ENCODE measurements around the gene RHOD. TPM values are rescaled to one million over a fixed set of nuclear protein-coding genes. Genes with fewer than 3 reads are reported as not detected.
A peak's percentile ranks its signal among the peaks of the same experiment; 100 is the strongest.

Gene RHOD
- total RNA-seq, 1 experiment from 2014 or later, result 99.9 TPM

GRCh38 chr11:67066333-67066709, 9.7 kb downstream of the RHOD start:
- no peaks in the 10 kb centered on the region for H3K36me3 ChIP-seq (ENCODE audit: low read depth, low read length)
- no peaks in the 10 kb centered on the region for H3K27me3 ChIP-seq (ENCODE audit: low read length)
- no peak overlapping the region for H3K9ac ChIP-seq (ENCODE audit: low read length)
- TF ChIP-seq CTCF (conservative IDR thresholded peaks at IDR 0.05; ENCODE audit: low read depth, low read length), result no peak
- no peak for TF ChIP-seq EZH2 (IDR thresholded peaks at IDR 0.05; ENCODE audit: low read length, unreplicated experiment)
- TF ChIP-seq EZH2phosphoT487 (IDR thresholded peaks at IDR 0.05; ENCODE audit: borderline replicate concordance, low read length), result no peak
- H3F3A ChIP-seq (ENCODE audit: low read length, unreplicated experiment), result no peaks in the 10 kb centered on the region
- H3K9me3 ChIP-seq (ENCODE audit: low read length), result no peaks in the 10 kb centered on the region
- H3K4me2 ChIP-seq (ENCODE audit: low read length), result no peak overlapping the region
- no peak overlapping the region for H3K4me3 ChIP-seq (ENCODE audit: low read length)
- CTCF ChIA-PET, result interaction anchor here (0.5 kb wide), 1 partner anchor 13 kb away, joined by 6 read pairs; no protein-coding TSS in a partner anchor
- DNase-seq (no peak), ATAC-seq (no peak)
- POLR2A ChIA-PET (ENCODE audit: unreplicated experiment), result no interaction called here
- no peak overlapping the region for H3K27ac ChIP-seq (ENCODE audit: low read length)
- intact Hi-C loops (cut with micrococcal nuclease), result no loop called here
- H3K4me1 ChIP-seq (ENCODE audit: insufficient read depth, low read length), result peaks cover 16% of the 10 kb centered on the region
- H3K79me2 ChIP-seq (ENCODE audit: low read length), result no peaks in the 10 kb centered on the region
- no TSS peak for BruUV-seq (replicated peaks)
- no peaks in the 10 kb centered on the region for H3K9me2 ChIP-seq (replicated peaks; ENCODE audit: low read length)
- no peaks in the 10 kb centered on the region for H4K20me1 ChIP-seq (ENCODE audit: low read length)
- no peak overlapping the region for H2AFZ ChIP-seq (ENCODE audit: low read length)

- ATAC-seq (peak; percentile 43; the same call in 1 of the 2 replicates), DNase-seq (peak; percentile 62)
- H3K4me2 ChIP-seq (ENCODE audit: low read length), result no peak overlapping the region
- no peaks in the 10 kb centered on the region for H3K9me3 ChIP-seq (ENCODE audit: low read length)
- no peaks in the 10 kb centered on the region for H3K27me3 ChIP-seq (ENCODE audit: low read length)
- H2AFZ ChIP-seq (ENCODE audit: low read length), result no peak overlapping the region
- H4K20me1 ChIP-seq (ENCODE audit: low read length), result no peaks in the 10 kb centered on the region
- H3K4me3 ChIP-seq (ENCODE audit: low read length), result no peak overlapping the region
- H3K36me3 ChIP-seq (ENCODE audit: low read depth, low read length), result no peaks in the 10 kb centered on the region
- intact Hi-C loops (cut with micrococcal nuclease), result no loop called here
- no peaks in the 10 kb centered on the region for H3F3A ChIP-seq (ENCODE audit: low read length, unreplicated experiment)
- TF ChIP-seq EZH2 (IDR thresholded peaks at IDR 0.05; ENCODE audit: low read length, unreplicated experiment) (no peak), EZH2phosphoT487 (IDR thresholded peaks at IDR 0.05; ENCODE audit: borderline replicate concordance, low read length) (no peak), CTCF (conservative IDR thresholded peaks at IDR 0.05; ENCODE audit: low read depth, low read length) (peak; percentile 75)
- ChIA-PET POLR2A (ENCODE audit: unreplicated experiment) (no interaction called here), CTCF (no interaction called here)
- no peaks in the 10 kb centered on the region for H3K9me2 ChIP-seq (replicated peaks; ENCODE audit: low read length)
- no peaks in the 10 kb centered on the region for H3K4me1 ChIP-seq (ENCODE audit: insufficient read depth, low read length)
- no TSS peak for BruUV-seq (replicated peaks)
- H3K9ac ChIP-seq (ENCODE audit: low read length), result no peak overlapping the region
- no peaks in the 10 kb centered on the region for H3K79me2 ChIP-seq (ENCODE audit: low read length)
- no peak overlapping the region for H3K27ac ChIP-seq (ENCODE audit: low read length)
Measured at GRCh38 chr11:67071420-67072284, 15.0 kb downstream of the RHOD start.

- TF ChIP-seq EZH2phosphoT487 (IDR thresholded peaks at IDR 0.05; ENCODE audit: borderline replicate concordance, low read length) (no peak), EZH2 (IDR thresholded peaks at IDR 0.05; ENCODE audit: low read length, unreplicated experiment) (no peak)
- DNase-seq (no peak), ATAC-seq (no peak)
- H4K20me1 ChIP-seq (ENCODE audit: low read length), result no peaks in the 10 kb centered on the region
- intact Hi-C loops (cut with micrococcal nuclease), result no loop called here
- no peaks in the 10 kb centered on the region for H3K79me2 ChIP-seq (ENCODE audit: low read length)
- H3K4me1 ChIP-seq (ENCODE audit: insufficient read depth, low read length), result no peaks in the 10 kb centered on the region
- no peak overlapping the region for H3K4me3 ChIP-seq (ENCODE audit: low read length)
- H3K9me2 ChIP-seq (replicated peaks; ENCODE audit: low read length), result no peaks in the 10 kb centered on the region
- no peaks in the 10 kb centered on the region for H3K36me3 ChIP-seq (ENCODE audit: low read depth, low read length)
- ChIA-PET POLR2A (ENCODE audit: unreplicated experiment) (no interaction called here), CTCF (no interaction called here)
- H3K9me3 ChIP-seq (ENCODE audit: low read length), result no peaks in the 10 kb centered on the region
- H3K4me2 ChIP-seq (ENCODE audit: low read length), result no peak overlapping the region
- no peak overlapping the region for H3K9ac ChIP-seq (ENCODE audit: low read length)
- no peak overlapping the region for H3K27ac ChIP-seq (ENCODE audit: low read length)
- no peaks in the 10 kb centered on the region for H3K27me3 ChIP-seq (ENCODE audit: low read length)
- BruUV-seq (replicated peaks), result no TSS peak
- H2AFZ ChIP-seq (ENCODE audit: low read length), result no peak overlapping the region
- no peaks in the 10 kb centered on the region for H3F3A ChIP-seq (ENCODE audit: low read length, unreplicated experiment)
Measured at GRCh38 chr11:67072295-67072694, 15.6 kb downstream of the RHOD start.
